Type B pancreatic cell (in vitro differentiated cells): Measurements from ENCODE around the gene SLC12A8. TPM values are rescaled to one million over a fixed set of nuclear protein-coding genes. Genes with fewer than 3 reads are reported as not detected.

ENCODE experiments used
- DNase-seq: peaks from one replicate; pipeline ENCODE4 v3.0.0; 2021; ENCODE audit warnings: mixed read lengths; ENCODE audit not compliant: unreplicated experiment; ENCODE audit errors: extremely low spot score
- H3K27ac Mint-ChIP-seq: 2 replicates; pipeline ENCODE4 v1.8.0; 2021; ENCODE audit warnings: mild to moderate bottlenecking, mixed read lengths
- H3K27me3 Mint-ChIP-seq: 2 replicates; pipeline ENCODE4 v1.8.0; 2021; ENCODE audit warnings: mixed read lengths
- H3K36me3 Mint-ChIP-seq: 2 replicates; pipeline ENCODE4 v1.8.0; 2021; ENCODE audit warnings: mixed read lengths
- H3K4me1 Mint-ChIP-seq: one replicate; pipeline ENCODE4 v1.8.0; 2021; ENCODE audit warnings: mixed read lengths; ENCODE audit not compliant: unreplicated experiment
- H3K4me3 Mint-ChIP-seq: 2 replicates; pipeline ENCODE4 v1.8.0; 2021; ENCODE audit warnings: mild to moderate bottlenecking, mixed read lengths
- H3K9me3 Mint-ChIP-seq: 2 replicates; pipeline ENCODE4 v1.8.0; 2021; ENCODE audit warnings: mixed read lengths
- CTCF ChIP-seq: fragments of 200-600 bp; sonication (generic); conservative IDR thresholded peaks from 2 replicates; pipeline ENCODE4 v1.5.0; 2021; ENCODE audit warnings: antibody characterized with exemption, mild to moderate bottlenecking
- total RNA-seq: library from RNA; stranded (reverse); gene quantifications from 2 replicates; pipeline ENCODE4 v1.2.1, GENCODE V29; 2021; ENCODE audit warnings: low replicate concordance

Gene SLC12A8
- total RNA-seq, 1 donor from 2014 or later: 6.8 TPM

- Mint-ChIP-seq H3K27me3 (no peaks in the 10 kb centered on the region), H3K9me3 (no peaks in the 10 kb centered on the region), H3K4me1 (peaks cover 19% of the 10 kb centered on the region), H3K36me3 (peaks cover 9% of the 10 kb centered on the region), H3K27ac (no peak overlapping the region), H3K4me3 (no peak overlapping the region)
- TF ChIP-seq CTCF: no peak
- no peak for DNase-seq
Measured at GRCh38 chr3:125079675-125080045, 132.9 kb downstream of the SLC12A8 start.

- H3K27me3 Mint-ChIP-seq: no peaks in the 10 kb centered on the region
- peaks cover 9% of the 10 kb centered on the region for H3K36me3 Mint-ChIP-seq
- peaks cover 19% of the 10 kb centered on the region for H3K4me1 Mint-ChIP-seq
- H3K9me3 Mint-ChIP-seq: no peaks in the 10 kb centered on the region
- H3K27ac Mint-ChIP-seq: no peak overlapping the region
- no peak overlapping the region for H3K4me3 Mint-ChIP-seq
- no peak for TF ChIP-seq CTCF
- DNase-seq: peak; percentile 18
Measured at GRCh38 chr3:125078951-125079674, 133.4 kb downstream of the SLC12A8 start.

- TF ChIP-seq CTCF: no peak
- no peaks in the 10 kb centered on the region for H3K9me3 Mint-ChIP-seq
- H3K36me3 Mint-ChIP-seq: peaks cover 8% of the 10 kb centered on the region
- no peak overlapping the region for H3K4me3 Mint-ChIP-seq
- H3K27ac Mint-ChIP-seq: no peak overlapping the region
- no peaks in the 10 kb centered on the region for H3K27me3 Mint-ChIP-seq
- H3K4me1 Mint-ChIP-seq: peaks cover 22% of the 10 kb centered on the region
- DNase-seq: peak; percentile 13
Measured at GRCh38 chr3:125077864-125078263, 134.7 kb downstream of the SLC12A8 start.

- no peak overlapping the region for H3K4me3 Mint-ChIP-seq
- no peaks in the 10 kb centered on the region for H3K9me3 Mint-ChIP-seq
- H3K36me3 Mint-ChIP-seq: peaks cover 5% of the 10 kb centered on the region
- H3K27me3 Mint-ChIP-seq: no peaks in the 10 kb centered on the region
- TF ChIP-seq CTCF: no peak
- no peak for DNase-seq
- no peak overlapping the region for H3K27ac Mint-ChIP-seq
- peaks cover 21% of the 10 kb centered on the region for H3K4me1 Mint-ChIP-seq
Measured at GRCh38 chr3:125076464-125076863, 136.1 kb downstream of the SLC12A8 start.

GRCh38 chr3:125075738-125076137 is 136.8 kb downstream of the SLC12A8 start:
- H3K27ac Mint-ChIP-seq: no peak overlapping the region
- TF ChIP-seq CTCF: peak; percentile 57
- no peaks in the 10 kb centered on the region for H3K27me3 Mint-ChIP-seq
- no peak for DNase-seq
- H3K36me3 Mint-ChIP-seq: peaks cover 5% of the 10 kb centered on the region
- H3K4me3 Mint-ChIP-seq: no peak overlapping the region
- H3K4me1 Mint-ChIP-seq: peaks cover 21% of the 10 kb centered on the region
- no peaks in the 10 kb centered on the region for H3K9me3 Mint-ChIP-seq
